Measurements from ENCODE around the gene FRS2.
"Not testable (repeated sequence)": the region's sequence is repeated elsewhere in the genome, so short reads cannot be mapped to it uniquely, and the experiment has no call there.

Gene FRS2, protein sequence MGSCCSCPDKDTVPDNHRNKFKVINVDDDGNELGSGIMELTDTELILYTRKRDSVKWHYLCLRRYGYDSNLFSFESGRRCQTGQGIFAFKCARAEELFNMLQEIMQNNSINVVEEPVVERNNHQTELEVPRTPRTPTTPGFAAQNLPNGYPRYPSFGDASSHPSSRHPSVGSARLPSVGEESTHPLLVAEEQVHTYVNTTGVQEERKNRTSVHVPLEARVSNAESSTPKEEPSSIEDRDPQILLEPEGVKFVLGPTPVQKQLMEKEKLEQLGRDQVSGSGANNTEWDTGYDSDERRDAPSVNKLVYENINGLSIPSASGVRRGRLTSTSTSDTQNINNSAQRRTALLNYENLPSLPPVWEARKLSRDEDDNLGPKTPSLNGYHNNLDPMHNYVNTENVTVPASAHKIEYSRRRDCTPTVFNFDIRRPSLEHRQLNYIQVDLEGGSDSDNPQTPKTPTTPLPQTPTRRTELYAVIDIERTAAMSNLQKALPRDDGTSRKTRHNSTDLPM

DNA sequence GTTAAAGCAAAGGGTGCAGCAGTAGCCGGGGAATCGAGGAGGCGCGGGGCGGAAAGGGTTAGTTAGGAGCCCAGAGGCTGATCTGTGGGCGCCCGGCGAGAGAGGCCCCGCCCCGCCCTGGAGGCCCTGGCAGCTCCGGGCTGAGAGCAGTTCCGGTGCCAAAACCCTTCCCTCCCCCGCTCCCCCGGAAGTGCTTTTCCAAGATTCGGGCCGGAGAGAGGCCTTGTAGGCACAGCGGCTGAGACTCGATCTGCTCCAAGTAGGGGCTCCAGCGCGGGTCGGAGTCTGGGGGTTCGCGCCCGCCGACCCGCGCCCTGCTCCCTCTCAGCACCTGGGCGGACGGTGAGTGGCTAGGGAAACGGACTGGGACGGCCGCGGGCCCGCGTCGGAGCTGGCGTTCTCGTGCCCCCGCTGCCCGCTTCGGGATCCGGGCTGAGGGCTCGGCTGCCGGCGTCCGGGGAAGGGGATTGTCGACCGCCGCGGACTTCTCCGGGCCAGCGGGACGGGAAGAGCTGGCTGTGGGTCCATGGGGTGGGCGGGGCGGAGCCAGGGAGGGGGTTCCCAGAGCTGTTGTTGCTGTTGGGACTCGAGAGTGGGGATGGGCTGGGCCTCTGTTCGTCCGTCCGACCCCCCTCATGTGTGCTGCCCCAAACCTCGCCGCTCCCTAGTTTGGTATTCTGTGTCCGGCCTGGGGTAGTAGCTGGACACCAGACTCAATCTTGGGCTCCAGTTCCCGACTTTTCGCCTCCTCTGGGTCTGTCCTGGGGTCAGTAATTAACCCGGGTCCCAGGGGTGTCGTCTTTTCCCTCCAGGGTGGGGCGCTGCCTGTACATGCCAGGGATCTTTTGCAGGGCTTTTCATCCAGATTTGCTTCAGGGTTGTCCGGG is at the start of gene FRS2:
FRS2 (plus strand) TSS at position 200 of the 887 bp plus-strand sequence. CDS start 98,643 bp downstream, outside the sequence.
- DNase-seq, result peak; percentile 95

DNA sequence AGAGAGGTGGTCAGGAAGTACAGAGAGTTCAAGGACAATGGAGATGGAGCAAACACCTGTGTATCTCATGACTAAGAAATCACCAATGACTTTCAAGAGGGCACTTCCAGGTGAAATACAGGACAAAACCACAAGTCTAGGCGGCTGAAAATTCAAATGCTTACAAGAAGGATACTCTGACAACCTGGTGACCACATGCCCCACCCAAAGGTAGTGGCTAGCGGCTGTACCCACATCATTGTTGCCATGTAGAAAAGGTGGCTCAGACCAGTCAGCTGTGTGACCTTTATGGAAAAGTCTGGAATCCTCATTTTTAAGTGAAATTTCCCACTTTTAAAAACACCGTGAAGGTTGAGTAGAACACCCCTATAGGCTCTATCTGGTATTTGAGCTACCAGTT is 48.6 kb upstream of the FRS2 start:
- DNase-seq, result no peak

DNA sequence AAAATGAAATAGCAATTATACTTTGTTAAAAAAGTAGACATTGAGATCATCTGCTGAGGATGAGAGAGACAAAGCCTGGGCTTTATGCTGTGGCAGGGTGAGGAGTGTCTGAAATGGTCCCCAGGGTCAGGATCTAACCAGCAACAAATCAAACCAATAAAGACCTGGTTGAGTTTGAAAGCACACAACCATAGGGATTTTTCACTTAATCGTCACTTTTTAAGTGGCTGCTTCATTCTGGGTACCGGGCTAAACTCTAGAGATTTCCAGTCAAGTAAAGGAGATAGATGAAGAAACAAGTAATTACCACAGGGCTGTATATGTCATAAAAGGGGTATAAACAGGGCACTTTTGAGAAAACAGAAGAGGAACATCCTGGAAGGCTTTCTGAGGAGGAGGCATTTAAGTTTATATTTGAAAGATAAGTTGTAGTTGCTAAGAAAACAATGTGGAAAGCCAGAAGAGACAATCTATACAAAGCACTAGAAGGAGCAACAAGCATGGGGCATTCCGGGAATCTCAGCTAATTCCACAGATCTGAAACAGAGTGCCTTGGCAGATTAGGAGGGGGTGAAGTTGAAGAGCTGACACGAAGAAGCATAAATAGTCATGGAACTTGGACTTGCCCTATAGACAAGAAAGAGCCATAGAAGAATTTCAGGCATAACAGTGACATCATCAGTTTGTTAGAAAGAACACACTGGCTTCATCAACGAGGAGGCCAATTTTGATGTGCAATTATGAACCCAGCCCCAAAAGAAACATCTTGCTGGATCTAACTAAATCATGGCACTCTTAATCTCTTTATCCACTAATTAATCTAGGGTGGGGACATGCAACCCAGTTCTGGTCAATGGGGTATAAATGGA is 46.9 kb upstream of the FRS2 start:
- DNase-seq, result no peak

DNA sequence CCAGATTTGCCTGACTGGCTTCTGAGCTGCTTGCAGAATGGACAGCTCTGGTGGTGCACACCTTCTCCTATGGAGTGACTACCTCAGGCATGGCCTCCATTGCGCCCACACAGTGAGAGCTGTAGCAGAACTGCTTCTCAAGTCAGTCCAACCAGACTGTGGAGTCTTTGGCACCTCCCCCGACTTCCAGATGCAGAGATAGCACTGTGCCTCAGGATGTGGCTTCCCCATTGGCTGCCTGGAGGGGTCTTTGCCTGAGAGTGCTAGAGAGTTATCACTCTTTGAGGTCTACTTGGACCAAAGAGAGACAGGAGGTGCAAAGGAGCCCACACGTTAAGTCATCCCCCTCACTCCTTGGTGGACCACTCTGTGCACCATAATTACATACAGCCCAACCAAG is 44.8 kb upstream of the FRS2 start:
- no peak for DNase-seq

DNA sequence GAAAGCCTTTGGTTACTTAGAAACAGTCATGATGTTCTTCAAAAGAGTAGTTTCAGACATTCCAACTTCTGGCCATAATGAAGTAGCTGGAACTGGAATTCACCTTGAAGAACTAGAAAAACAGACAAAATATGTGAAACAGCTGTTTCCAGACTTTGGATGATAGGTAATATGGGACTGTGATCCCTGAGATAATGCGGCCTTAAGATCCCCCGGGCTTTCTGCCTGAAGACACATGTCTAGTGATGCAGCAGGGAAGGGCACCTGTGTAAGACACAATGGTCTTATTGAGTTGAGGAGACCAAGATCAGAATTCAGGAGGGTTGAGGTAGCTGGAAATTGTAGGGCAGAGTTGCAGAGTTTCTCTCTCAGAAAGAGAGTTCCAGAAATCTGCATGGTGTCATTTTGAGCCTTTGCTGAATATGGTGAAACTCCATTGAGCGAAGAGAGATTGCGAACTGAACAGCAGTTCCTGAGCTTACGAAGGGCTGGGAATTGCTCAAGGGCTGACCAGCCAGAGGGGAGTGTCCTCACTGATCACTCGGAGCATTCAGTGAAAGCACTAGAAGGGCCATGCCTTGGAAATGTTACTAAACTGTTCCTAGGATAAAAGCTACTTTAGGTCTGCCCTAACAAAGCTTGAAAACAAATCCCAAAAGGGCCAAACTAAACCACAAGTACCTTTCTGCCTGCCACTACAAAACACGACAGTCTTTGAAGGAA is 41.7 kb upstream of the FRS2 start:
- no peak for DNase-seq

DNA sequence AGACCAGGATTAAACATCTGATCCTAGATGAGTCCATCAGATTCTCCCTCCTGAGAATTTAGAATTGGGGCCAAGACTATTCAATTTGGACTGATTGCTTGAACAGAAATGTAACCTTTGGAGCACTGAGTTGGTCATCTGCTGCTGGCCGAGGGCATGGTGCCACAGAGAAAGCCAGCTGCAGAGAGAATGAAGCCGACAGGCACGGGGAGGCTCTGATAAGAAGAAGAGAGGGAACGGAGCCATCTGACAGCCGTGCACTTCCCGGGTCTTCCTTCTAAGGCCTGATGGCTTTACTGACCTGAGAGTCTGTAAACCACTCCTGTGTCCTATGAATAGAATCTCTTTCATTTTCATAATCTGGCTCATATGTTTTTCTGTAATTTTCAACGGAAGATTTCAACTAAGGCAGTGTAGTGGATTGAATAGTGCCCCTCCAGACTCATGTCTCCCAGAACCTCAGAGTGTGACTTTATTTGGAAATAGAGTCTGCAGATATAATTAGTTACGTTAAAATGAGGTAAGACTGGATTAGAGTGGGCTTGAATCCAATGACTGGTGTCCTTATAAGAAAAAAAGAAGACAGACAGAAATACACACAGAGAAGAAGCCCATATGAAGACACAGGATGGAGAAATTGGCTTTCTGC is 39.1 kb upstream of the FRS2 start:
- no peak for DNase-seq

DNA sequence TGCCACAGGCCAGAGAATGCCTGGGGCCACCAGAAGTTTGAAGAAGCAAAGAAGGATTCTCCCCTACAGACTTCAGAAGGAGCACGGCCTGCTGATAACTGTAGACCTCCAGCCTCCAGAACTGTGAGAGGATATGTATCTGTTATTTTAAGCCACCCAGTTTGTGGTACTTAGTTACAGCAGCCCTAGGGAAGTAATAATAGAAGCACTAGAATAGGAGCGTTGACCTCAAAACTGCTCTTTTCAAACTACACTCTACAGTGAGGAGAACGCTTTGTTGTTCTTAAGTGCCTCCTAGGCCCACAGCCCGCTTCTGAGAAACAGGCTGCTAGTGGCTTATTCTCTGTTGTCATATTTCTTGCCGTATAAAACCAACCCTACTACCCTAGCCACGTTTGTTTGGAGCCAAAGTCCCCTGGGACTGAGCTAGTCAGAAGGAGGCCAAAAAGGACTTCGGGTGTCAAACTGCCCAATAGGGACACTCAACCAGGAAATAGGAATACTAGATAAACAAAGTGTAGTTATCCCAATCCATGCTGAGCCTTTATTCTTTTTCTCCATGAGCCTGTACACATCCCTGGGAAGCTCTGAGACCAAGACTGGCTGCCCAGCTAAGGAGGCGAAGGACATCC is 38.5 kb upstream of the FRS2 start:
- DNase-seq, result no peak

DNA sequence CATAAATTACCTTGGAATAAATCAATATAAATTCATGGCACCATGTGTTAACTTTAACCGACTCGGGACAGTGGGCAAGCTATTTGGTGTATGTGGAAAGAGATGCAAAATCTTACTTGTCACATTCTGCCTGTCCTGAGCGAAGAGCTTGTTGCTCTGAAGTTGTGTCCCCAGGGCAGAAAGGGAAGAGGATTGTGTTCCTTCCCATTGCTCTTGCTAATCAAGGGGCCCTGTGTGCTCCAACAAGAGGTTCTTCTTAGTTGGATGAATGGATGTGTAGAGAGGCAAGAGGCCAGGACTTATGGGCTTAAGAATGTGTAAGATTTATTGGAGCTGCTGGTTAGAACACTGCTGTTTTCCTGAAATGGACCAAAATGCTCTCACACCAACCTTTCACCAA is 36.5 kb upstream of the FRS2 start:
- no peak for DNase-seq

DNA sequence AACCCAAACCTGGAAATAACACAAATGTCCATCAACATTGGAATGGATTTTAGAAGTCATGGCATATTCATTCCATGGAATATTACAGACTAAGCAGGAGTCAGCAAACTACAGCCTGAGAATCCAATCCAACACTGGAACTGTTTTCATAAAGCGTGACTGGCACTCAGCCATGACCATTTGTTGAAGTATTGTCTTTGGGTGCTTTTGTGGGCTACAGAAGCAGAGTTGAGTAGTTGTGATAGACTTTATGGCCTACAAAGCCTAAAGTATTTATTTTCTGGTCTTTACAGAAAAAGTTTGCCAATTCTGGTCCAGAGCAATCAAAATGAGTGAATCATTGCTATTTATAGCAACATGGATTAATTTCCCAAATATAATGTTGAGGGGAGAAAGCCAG is 34.5 kb upstream of the FRS2 start:
- DNase-seq, result no peak

DNA sequence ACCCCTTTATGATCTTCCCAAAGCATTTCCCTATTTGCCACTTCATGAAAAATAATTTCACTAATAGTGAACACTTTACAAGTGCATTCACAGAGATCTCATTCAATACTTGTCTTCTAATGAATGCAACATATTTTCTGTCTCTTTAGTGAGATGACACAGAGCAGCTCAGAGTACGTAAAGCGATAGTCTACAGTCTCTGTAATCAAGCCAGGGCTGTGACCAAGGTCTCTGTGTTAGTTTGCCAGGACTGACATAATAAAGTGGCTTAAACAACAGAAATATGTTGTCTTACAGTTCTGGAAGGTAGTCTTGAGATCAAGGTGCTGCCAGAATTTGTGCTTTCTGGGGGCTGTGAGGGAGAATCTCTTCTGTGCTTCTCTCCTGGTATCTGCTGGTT is 33.1 kb upstream of the FRS2 start:
- no peak for DNase-seq

DNA sequence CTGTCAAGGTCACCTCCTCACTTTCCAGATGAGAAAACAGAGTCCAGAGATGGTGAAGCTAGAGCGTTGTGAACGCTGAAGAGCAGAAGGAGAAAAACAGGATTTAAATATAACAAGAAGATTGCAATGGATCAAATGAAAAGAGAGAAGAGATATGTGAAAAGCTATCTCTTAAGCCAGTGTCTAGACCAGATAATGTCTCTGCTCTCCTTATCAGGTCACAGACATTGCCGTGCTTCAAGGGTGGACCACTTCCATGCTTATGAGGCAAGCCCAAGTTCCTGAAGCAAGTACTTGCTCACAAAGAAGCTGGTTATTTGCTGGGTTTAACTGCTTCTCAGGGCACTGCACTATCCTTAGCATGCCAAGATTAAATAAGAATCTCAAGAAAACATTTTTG is 31.6 kb upstream of the FRS2 start:
- DNase-seq, result no peak

DNA sequence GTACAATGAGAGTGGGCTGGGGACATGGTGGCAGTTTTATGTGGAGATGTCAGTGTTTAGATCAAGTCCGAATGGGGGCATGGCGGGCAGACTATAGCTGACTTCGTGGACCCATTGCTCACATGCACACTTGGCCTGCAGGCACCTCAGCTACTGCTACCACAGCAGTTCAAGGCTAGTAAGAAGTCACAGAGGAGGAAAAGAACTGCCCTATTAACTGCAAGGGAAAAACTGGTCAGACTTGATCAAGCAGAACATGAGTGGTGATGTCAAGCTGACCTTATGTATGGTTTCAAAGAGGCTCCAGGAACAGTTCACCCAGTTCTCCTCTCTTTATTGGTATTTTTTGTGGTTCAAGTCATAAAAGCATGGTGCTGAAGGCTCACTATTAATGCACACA is 30.2 kb upstream of the FRS2 start:
- DNase-seq, result no peak

DNA sequence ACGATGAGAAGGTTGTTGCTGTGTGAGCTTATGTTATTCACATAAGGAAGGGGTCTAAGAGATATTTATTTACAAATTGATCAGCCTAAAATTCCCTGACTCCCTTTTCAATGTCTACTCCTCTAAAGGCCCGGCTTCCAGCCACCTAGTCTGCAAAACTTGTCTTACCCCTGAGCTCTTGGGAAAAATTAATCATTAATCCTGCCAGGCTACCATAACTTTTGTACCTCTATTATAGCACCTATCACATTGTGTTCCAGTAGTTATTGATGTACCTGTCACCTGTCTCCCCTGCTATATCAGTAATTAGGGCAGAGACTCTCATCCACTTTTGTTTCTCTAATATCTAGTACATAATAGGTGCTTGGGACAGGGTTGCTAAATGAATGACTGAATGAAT is 29.3 kb upstream of the FRS2 start:
- no peak for DNase-seq

DNA sequence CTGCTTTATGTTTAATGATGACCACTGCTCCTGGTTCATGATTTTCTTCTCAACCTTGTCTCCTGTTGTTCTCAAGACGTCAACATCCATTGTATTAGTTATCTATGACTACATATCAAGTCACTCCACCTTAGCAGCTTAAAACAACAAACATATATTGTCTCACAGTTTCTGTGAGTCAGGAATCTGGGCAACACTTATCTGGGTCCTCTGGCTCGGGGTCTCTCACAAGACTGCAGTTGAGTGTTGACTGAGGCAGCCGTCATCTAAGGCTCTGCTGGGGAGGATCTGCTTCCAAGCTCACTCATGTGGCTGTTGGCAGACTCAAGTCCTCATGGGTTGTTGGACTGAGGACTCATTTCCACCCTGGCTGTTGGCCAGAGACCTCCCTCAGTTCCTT is 27.3 kb upstream of the FRS2 start:
- no peak for DNase-seq

DNA sequence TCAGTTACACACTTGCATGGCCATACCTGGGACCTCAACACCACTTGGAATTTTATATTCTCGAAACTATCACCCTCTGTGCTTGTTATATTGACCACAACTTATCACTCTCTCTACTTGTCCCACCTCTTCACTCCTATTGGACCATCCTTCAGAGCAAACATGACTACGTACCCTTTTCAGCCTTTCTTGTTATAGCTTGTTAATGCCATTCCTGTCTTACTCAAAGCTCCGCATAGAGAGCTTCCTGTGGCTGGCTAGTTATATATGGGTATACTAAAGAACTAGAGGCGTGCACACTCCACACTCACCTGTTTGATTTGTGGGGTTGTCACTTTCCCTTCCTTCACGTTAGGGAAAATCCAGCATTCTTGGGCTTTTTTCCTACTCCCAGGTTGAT is 26.3 kb upstream of the FRS2 start:
- no peak for DNase-seq

DNA sequence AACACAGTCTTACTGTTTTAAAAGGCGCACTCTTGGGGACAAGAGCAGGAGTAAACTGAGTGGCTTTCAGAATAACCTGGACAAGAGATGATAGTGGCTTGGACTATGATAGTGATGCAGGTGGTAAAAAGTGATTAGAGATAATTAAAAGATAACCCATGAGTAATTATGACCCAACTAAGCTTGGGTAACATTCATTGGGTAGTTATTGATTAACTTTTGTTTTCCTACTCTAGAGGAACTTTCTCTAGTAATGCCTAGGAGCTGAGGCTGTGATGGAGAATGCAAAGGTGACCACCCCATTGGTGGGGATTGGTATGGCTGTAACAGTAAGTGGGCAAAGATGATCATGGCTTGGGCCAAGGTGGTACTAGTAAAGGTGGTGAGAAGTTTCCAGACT is 22.3 kb upstream of the FRS2 start:
- no peak for DNase-seq

DNA sequence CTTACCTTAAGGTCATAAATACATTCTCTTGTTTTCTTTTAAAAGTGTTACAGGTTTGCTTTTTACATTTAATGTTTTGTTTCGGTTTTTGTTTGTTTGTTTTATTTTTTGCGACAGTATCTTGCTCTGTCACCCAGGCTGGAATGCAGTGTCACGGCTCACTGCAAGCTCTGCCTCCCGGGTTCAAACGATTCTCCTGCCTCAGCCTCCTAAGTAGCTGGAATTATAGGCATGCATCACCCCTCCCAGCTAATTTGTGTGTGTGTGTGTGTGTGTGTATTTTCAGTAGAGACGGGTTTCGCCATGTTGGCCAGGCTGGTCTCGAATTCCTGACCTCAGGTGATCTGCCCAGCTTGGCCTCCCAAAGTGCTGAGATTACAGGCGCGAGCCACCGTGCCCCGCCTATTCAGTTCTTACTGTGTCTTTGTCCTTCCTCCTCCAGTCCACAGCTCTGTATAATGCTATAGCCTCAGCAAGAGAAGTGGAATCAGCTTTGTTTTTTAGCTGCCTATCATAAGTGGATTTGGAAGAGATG is 17.5 kb upstream of the FRS2 start:
- DNase-seq, result not testable (repeated sequence)

DNA sequence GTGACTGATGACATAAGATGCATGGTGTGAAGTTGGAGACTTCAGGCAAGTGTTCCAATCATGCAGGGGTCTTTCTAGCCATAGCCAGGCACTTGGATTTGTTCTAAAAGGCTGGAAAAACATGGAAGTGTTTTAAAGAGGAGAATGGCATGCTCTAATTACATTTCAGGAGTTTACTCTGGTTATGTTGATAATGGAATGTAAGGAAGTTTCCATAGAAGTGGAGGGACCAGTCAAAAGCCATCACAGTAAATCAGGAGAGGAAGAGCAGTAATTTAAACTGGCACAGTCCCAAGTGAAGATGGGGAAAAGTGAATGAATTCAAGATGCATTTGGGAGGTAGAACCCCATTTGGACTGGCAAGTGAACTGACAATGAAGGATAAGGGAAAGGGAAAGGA is 13.9 kb upstream of the FRS2 start:
- DNase-seq, result no peak

DNA sequence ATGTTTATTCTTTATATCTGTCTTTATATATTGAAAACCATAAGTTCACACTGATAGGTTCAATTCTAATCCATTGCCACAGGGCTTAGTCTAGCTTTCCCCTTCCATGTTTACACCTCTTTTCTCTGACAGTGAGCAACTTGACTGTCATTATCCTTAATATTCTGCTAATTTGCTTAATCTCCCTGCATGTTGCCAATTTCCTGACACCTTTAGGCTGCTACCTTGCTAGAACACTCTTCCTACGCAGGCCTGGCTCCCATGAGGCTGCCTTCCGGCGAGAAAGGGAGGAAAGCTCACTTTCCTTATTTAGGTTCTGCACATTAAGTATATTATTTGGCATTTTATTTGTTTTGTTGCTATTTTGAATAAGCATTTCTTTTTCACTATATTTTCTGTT is 12.8 kb upstream of the FRS2 start:
- DNase-seq, result no peak

DNA sequence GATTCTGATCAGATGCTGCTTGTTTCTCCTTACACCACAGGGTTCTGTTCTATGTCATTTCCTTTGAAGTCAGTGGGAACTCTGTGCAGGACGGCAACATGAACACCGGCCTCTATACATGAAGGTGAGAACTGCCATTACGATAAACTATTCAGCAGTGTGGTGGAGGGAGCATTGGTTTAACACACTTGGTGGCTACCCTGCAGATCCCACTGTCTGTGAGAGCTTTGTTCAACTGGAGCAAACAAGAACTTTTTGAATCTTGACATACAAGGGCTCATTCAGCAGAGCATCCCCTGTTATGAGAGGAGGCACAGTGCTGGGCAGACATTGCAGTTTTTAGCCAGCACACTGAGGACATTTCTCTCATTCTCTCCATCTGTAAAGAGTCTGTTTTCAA is 10.7 kb upstream of the FRS2 start:
- no peak for DNase-seq

DNA sequence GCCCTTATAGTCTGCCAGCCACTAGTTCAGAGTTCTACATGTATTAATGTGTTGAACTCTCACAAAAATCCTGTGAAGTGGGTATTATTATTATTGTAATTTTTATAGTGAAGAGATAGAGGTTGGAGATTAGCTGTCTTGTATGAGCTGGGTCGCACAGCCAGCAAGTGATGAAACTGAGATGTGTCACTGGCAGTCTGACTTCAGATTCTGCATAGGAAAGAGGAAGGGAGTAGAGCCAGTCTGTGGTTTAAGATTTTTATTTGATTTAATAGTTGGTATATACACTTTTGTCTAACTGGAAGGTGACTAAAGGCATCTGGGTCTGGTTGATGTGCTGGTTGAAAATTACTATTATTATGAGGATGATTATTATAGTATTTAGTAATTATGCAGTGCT is 5.8 kb upstream of the FRS2 start:
- DNase-seq, result no peak

All from left hindlimb (tissue), 1 donor.